HG02678 (cell line): ENCODE data around the gene RTN4RL1.
"Not testable (repeated sequence)": the region's sequence is repeated elsewhere in the genome, so short reads cannot be mapped to it uniquely, and the experiment has no call there.

ENCODE experiments used
- ATAC-seq: cut with Tn5 transposase; IDR thresholded peaks from one replicate; pipeline ENCODE4 v1.9.1; 2021; ENCODE audit warnings: mild to moderate bottlenecking, moderate library complexity; ENCODE audit not compliant: unreplicated experiment

RTN4RL1 gene

DNA sequence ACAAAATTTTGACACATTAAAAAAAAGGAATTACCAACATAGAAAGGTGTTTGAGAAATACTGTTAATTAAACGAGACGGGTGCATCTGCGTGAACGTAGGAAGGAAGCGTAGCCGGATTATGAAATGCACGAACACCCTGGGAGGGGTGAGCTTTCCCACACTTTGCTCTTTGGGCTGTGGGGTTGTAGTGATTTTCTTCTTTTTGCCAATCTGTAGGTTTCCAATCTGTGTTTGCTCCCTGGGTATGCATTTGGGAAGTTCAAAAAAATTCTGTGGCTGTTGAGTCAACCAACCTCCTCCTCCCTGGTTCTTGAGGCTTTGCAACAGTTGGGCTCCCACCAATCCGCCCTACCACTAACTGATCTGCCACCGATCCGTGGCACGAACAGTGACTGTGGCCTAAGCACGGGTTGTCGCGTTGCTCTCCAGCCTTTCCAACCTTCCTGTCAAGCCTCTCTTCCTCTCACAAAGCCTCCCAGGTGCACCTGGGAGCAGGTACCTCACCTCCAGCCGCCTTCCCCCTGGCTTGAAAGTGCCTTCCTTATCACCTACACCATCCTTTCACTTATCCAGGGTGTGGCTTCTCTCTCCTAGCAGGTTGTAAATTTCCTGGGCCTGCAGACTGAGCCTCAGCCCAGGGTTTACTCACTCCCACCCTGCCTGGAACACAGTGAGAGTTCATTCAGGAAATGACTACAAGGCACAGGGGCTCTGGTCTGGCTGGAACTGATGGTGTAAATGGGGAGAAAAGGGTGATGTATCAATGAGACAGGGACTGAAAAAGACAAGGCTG, 16.6 kb downstream of the RTN4RL1 start:
- no peak for ATAC-seq

DNA sequence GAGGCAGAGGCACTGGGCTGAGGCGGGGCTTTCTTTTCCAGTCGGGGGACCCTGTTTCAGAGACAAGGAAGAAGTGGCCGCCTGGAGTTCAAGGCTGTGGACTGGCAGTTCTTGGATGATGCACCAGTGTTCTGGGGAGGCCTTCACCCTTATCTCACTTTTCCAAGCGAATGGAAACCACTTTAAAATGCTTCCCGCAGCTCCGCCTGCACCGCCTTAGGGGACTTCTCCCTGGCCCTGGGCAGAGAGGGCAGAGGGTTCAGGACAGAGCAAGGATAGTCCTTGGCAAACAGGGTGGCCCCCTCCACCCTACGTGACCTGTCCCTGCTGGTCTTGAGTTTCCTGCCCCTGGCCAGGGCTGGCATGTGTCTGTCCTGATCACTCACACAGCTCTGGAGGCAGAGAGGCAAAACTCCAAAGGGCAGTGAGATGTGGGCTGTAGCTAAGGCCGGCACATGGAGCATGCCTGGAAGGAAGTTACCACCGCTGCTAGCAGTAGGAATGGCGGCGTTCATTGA, 20.6 kb downstream of the RTN4RL1 start:
- no peak for ATAC-seq

DNA sequence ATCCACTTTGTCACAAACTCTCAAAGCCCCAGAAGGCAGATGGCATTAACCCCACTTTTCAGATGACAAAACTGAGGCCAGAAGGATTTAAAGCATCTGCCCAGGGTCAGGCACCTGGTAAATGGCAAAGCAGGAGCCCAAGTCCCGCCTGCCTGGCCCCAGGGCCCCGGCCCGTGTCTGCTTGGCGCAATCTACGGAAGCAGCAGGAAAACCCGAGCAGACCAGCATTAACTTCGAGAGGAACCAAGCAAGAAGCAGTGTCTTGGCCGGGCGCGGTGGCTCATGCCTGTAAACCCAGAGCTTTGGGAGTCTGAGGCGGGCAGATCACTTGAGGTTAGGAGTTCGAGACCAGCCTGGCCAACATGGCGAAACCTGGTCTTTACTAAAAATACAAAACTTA, 21.6 kb downstream of the RTN4RL1 start:
- no peak for ATAC-seq

DNA sequence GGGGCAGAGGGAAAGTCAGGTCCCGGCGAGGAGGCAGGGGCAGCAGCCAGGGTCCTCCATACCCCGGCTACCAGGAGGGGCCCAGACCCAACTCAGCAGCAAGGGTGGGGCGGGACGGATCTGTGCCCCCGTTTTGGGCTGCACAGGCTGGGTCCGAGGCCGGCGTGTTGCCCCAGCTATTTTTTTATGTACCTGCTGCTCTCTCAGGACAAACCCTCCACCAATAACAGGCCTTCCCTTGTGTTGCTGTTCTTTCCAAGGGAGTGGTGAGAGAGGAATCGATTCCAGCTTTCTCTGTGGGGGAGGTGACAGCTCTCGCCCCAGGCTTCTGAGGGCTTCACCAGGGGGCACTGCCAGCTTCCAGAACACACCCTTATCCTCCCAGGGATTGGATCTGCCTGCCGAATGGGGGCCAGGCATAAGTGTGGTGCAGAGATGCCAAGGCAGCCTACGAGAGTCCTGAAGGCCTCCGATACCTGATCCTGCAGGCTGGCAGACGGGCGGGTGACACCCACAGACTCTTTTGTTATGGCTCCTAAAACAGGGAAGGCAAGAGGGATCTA, 22.3 kb downstream of the RTN4RL1 start:
- ATAC-seq, result no peak

DNA sequence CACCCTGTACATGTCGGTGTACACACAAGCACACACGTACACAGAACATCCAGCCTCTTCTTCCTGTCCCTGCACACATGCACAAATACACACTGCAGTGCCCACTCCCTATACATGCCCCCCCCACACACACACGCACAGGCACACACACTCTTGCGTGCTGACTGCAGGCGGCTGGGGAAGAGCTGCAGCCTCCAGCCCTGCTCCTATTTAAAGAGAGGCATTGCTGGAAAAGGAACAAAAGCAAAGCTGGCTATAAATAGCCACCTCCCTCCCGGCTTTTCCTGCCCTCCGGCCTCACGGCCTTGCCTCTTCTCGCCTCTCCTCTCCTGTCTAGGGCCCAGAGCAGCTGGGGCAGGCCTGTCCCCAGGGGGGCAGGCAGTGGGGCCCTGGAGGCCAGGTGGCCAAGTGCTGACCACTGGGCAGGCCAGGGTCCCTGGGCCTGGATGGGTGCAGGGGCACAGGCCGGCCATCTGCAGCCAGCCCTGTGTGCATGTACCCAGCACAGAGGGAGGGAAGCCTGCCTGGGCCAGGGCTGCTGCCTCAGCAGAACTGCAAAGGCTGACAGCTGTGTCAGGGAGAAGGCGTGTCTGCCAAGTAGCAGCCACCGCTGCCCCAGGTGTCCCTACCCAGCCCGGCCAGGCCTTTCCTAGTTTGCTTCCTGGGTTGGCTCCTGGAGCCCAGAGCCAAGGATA, 25.4 kb downstream of the RTN4RL1 start:
- ATAC-seq, result no peak

DNA sequence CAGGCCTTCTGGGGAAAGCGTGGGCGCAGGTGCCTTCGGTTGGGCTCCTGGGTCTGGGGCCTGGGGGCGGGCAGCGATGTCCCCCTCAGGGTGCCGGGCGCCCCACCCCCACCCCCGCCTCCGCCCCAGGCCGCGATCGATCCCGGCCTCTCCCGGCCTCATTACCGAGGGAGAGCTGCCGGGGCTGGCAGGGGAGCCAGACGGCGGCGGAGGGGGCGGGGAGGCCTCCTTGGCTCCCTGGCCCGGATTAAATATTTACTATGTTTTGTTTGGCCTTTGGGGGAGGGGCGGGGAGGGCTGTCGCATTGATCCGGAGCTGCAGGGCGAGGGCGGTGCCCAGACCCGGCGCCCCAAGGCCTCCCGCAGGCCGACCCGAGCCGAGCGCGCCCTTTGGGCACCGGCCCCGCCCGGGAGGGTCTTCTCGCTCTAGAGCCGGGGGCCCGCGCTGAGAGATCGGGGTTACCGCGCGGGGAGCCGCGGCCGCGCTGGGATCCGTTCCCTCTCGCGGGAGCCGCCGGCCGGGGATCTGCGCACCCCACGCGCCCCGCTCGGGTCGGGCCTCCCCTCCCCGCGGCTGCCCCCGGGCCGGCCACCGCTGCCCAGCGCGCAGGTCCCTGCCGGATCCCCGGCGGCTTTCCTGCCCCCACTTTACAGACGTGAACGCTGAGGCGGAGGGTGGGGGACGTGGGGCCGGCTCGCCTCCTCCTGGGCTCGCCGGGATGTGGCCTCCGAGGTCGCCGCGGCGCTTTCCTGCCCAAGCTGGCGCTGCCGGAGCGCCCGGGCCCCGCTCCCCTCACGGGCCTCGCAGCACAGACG, 27.0 kb downstream of the RTN4RL1 start:
- ATAC-seq, result no peak

DNA sequence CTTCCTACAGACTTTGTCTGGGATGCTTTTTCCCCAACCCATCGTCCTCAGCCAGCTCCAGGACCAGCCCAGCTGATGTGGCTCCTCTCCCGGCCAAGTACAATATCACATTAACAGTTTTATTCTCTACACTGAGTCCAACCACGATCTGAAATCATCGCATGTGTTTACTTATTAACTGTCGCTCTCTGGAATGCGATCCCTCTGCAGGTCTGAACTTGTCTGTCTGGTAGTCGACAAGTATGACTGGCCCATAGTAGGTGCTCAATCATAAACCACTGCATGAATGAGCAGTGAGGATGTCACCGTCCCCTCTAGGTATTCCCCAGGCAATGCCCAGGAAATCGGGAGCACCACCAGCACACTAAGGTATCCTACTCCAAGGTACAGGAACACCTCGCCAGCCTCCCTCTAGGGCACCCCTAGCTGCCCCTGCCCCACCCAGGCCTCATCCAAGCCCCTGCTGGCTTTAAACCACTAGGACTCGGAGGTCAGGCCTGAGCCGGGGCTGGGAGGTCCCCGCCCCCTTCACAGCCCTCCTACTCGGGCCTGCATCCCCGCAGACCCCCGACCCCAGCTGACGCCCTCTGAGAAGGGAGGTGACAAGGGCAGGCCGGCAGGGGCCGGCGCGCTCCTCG, 27.7 kb downstream of the RTN4RL1 start:
- no peak for ATAC-seq

DNA sequence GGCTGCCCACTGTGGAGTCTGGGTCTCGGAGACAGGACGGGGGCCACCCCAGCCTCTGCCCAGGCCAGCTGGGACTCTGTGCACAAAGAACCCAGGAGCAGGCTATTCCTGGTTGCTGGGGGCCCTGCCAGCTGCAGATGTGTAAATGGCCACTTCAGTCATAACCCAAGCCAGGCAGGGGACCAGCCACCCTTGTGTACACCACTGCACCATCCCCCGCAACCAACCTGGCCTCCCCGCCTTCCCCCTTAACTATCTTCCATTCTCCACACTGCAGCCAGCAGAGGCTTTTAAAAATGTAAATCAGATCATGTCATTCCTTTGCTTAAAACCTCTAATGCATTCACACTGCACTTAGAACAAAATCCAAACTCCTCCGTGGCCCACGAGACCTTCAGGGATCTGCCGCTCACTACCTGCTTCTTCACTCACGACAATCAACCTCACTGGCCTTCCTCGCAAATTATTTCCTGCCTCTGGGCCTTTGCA, 28.3 kb downstream of the RTN4RL1 start:
- no peak for ATAC-seq

DNA sequence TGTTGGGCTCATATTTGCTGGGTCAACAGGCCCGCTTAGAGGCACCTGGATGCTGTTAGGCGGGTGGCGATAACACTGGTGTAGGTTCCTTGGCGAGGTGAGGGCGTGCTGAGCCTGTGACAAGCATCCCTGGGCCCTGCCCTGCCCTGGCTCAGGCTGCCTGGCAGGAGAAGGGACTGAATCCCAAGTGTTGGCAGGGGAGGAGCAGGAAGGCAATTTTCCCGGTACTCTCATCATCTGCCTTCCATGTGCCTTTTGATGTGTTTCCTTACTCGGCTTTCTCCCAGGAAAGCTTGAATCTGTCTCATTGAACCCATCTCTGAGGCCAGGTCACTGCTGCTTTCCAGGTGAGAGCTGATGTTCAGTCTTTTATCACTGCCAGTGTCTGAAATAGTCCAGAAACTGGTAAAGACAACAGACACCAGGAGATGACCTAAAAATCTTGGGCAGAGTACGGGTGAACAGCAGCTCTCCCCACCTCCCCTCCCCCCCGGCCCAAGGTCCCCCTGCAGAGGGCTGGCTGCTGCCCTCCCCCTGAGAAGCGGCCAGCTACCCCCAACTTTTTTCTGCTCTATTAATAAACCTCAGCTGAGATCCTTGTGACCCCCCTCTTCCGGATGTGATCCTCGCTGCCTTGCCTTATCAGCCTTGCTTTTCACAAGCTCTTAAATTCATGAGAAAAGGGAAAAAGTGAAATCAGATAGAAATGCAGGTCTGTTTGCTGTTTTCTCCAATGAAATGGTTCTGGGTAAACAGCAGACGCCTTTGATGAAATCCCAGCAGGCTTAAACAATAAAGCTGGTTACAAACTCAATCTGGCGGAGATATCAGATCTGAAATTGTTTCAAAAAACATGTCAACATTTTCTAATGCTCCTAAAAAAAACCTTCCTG, 29.0 kb downstream of the RTN4RL1 start:
- ATAC-seq, result no peak

DNA sequence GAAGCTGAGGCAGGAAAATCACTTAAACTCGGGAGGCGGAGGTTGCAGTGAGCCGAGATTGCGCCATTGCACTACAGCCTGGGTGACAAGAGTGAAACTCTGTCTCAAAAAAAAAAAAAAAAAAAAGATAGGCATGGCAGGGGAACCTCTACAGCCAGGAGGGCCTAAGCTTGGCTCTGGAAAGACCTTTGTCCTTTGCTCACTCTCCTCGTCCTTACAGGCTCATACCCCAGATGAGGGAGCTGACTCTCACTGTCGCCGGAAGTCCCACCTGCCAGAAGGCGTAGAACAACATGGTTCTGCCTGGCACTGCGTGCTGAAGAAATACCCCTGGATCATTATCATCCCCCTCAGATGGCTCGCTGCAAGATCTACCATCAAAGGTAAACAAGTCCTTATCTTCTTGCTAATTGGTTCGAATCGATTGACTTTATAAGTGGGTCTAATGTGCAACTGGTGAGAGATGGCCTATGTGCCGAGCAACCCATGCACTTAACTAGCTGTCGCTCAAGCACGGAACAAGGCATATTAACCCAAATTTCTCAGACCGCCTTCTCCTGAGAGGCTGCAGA, 29.7 kb downstream of the RTN4RL1 start:
- no peak for ATAC-seq

DNA sequence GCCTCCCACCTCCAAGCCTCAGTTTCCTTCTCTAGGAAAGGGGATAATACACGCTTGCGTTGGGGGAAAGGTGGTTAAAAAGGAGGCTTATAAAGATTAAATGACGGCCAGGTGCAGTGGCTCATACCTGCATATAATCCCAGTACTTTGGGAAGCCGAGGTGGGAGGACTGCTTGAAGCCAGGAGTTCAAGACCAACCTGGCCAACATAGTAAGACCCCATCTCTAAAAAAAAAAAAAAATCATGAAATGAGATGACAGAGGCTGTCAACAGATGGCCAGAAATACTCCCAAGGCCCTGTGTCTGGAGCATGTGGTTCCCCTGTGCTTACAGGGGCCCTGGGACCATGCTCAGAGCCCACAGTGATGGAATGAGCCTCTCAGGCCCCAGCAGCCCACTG, 30.4 kb downstream of the RTN4RL1 start:
- ATAC-seq, result no peak

DNA sequence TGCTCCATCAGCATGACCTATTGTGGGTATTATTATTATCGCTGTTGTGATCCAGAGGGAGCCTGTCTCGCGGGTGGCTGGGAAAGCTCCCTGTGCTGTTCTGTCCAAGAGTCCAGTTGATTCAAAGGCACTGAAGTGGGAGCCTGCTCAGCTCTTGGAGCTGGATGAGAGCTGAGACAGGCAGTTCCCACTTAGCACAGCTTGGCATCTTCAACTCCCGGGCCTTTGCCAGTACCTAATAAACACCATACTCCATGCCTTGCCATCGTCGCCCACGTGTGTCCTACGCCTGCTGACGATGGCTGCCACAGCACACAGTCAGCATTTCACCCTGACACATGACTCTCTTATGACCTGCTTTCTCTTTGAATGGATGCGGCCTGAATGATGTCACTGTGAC, 32.6 kb downstream of the RTN4RL1 start:
- no peak for ATAC-seq

DNA sequence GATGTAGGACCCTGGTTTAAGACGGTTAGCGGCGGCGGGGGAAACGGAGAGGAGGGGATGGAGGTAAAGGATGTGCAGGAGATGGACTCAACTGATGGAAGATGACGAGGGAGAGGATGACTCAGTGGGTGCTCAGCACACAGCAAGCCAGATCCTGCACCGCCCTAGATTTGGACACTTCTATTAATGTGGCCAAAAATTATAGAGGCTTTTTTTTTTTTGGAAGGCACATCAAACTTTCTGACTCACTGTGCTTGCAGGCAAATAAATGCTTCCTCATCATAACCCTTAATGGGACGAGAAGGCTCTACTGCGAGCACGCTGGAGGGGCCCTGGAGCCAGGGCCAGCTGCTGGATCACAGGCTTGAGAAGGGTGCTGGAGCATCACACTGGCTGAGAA, 36.0 kb downstream of the RTN4RL1 start:
- no peak for ATAC-seq

DNA sequence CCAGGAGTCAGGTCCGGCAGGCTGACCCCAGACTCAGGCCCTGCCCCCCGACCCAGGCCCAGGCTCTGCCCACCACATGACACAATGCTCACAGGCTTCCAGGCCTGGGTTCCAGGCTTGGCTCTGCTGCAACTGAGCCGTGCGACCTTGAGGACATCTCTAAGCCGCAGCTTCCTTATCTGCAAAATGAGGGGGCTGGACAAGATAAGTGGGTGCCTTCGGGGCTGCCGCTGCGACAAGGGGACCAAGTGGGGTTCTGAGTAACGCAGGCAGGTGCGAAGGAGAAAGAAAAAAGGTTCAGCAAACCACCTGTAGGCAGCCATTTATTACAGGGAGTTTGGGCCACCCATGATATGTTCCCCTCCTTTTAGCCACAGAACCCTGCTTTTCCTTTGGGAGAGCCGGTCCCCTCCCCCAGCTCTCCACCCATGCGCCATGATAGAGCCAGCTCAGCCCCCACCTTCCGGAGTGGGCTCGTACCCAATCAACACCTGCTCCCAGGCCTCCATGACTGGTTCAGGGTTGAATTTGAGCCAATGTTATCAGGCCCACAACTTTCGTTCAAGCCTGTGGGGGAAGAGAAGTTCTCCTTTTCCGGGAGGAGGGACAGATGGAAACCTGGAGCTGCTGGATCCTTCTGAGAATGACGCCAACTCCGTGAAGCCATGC, 38.2 kb downstream of the RTN4RL1 start:
- ATAC-seq, result no peak

DNA sequence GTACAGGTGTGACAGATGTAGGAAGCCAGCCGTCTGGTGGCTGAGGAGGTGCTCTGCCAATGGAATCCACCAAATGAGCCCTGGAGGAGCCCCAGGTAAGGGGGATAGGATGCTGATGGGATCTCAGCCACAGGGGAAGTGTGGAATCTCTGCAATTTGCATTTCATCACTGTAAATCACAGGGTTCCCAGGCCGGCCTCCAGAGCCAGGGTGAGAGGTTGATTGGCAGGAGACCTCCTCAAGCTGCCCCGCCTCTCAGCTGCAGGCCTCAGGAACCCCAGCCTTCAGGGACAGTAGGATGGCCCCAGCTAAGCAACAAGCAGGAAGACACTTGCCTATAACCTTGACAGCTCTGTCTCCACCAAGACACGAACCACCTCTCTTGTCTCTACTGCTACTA, 39.4 kb downstream of the RTN4RL1 start:
- ATAC-seq, result no peak

DNA sequence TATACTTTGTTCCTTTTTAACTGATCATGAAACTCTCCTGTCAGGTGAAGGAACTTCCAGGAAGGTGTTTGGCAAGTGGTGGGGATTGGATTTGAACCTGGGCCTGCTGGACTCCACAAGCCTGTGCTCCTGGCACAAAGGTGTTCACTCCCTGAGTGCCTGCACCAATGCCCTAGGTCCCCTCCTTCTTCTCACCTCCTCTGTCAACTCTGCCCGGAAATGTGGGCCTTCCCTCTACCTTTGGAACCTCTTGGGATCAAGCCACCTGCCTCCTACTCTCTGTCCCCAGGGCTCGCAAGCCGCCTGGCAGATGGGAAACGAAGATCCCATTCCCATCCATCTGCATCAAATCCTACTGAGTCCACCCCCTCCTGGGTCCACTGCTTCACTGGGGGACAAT, 40.0 kb downstream of the RTN4RL1 start:
- no peak for ATAC-seq

DNA sequence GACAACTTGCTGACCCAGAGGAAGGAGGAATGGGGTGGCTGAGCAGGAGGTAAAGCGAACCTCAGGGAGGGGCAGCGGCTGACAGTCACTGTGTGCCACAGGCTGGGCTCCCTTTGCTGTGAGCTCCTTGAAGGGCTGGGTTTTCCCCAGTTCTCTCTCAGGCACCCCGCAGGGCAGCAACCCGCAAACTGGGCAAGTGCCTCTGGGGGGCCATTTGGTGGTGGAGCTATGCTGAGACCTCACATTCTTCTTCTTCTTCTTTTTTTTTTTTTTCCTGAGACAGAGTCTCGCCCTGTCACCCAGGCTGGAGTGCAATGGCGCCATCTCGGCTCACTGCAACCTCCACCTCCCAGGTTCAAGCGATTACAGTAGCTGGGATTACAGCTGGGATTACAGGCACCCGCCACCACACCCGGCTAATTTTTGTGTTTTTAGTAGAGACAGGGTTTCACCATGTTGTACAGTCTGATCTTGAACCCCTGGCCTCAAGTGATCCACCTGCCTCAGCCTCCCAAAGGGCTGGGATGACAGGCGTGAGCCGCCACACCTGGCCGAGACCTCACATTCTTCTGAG, 42.3 kb downstream of the RTN4RL1 start:
- not testable (repeated sequence) for ATAC-seq

DNA sequence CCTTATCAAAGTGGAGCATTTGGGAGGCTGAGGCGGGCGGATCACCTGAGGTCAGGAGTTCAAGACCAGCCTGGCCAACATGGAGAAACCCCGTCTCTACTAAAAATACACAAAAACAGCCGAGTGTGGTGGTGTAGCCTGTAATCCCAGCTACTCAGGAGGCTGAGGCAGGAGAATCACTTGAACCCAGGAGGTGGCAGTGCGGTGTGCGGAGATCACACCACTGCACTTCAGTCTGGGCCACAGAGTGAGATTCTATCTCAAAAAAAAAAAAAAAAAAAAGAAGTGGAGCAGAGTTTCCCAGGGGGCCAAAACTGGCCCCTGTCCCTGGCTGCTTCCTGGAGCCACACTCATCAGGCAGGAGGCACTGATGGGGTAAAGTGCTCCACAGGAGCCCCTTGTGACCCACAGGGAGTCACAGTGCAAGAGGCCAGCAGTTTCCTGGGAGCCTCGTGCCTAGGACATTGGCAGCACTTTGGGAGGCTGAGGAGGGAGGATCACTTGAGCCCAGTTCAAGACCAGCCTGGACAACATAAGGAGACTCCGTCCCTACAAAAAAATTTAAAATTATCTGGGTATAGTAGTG, 44.4 kb downstream of the RTN4RL1 start:
- ATAC-seq, result no peak
